ENCODE results near the gene OSM. TPM values are rescaled to one million over a fixed set of nuclear protein-coding genes. Genes with fewer than 3 reads are reported as not detected.

OSM gene
- total RNA-seq, 1 donor from 2014 or later: not detected

DNA sequence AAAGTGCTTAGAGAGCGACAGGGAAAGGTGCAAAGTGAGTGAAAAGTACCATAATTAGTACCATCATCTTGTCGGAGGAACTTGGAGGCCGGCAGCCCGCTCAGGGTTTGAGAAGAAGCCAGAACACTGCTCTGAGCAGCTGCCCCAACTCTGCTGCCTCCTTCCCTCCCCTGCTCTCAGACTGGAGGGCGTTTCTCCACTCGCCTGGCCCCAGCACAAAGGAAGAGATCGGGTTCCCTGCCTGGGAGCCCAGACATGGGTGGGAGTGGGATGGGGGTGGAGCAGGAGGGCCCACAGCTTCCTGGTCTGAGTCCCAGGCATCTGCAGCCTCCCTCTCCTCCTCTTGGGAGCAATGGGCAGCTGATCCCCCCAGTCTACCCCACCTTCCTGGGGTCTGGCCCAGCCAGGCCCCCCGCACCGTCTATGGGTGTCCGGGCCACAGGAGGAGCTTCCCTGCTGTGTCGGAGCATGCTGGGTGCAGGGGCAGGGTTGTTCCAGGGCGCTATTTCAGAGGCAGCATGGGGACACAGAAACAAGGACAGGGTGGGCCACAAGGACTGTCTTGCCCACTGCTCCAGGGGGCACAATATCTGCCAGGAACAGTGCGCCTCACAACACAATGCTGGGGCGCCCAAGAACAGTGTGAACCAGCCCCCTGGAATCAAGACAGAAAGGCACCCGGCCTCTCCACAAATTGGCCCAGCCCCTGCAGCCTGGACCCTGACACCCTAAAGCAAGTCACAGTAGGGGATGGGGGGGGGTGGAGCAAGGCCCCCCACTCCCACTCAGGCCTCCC is 24.9 kb downstream of the OSM start:
- DNase-seq (ENCODE audit: low read depth) (no peak), FAIRE-seq (no peak)
- no peaks in the 10 kb centered on the region for H3K27me3 ChIP-seq (ENCODE audit: control insufficient read depth, insufficient read depth, low read length)
- no peak overlapping the region for H3K4me3 ChIP-seq (ENCODE audit: low read depth, low read length)
- TF ChIP-seq, protein P1, sequence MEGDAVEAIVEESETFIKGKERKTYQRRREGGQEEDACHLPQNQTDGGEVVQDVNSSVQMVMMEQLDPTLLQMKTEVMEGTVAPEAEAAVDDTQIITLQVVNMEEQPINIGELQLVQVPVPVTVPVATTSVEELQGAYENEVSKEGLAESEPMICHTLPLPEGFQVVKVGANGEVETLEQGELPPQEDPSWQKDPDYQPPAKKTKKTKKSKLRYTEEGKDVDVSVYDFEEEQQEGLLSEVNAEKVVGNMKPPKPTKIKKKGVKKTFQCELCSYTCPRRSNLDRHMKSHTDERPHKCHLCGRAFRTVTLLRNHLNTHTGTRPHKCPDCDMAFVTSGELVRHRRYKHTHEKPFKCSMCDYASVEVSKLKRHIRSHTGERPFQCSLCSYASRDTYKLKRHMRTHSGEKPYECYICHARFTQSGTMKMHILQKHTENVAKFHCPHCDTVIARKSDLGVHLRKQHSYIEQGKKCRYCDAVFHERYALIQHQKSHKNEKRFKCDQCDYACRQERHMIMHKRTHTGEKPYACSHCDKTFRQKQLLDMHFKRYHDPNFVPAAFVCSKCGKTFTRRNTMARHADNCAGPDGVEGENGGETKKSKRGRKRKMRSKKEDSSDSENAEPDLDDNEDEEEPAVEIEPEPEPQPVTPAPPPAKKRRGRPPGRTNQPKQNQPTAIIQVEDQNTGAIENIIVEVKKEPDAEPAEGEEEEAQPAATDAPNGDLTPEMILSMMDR (IDR thresholded peaks at IDR 0.05; ENCODE audit: insufficient read depth, low read length, severe bottlenecking): no peak
- no peaks in the 10 kb centered on the region for H3K36me3 ChIP-seq (ENCODE audit: control insufficient read depth, insufficient read depth, low read length)

DNA sequence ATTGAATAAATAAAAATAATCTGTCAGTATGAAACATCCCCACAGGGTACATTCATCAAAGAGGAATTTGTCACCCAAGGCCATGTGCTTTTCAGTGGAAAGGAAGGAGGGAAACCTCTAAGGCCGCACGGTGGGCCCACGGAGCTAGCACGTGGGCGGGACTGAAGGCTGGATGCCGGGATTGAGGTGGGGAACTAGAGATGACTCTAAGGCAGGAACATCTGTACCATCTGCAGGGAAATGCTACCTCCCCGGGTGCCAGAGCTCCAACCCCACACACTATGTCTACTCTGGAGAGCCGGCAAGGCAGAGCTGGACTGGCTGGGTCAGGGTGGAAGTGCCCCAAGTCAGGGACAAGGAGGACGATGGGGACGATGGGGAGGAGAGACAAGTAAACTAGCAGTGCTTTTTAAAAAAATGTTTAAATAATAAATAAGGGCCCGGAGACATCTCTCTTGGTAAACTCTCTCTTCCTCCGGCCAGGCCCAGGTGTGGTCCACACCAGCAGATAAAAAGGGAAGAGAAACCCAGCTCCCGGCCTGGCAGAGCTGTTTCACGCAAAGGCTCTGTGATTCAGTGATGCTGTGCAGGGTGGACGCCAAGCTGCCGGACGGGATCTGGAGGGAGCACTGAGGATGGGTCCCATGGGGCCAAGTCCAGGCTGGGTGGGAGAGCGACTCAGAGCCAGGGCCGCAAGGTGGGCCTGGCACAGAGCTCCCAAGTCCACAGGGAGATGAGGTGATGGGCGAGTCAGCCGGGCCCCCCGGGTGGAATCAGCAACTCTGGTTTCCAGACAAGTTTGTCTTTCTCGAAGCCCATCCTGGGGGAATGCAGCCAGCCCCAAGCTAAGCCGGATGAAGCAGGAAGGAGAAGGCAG is 25.9 kb downstream of the OSM start:
- Histone ChIP-seq H3K4me3 (ENCODE audit: low read depth, low read length) (no peak overlapping the region), H3K27me3 (ENCODE audit: control insufficient read depth, insufficient read depth, low read length) (no peaks in the 10 kb centered on the region), H3K36me3 (ENCODE audit: control insufficient read depth, insufficient read depth, low read length) (no peaks in the 10 kb centered on the region)
- DNase-seq (ENCODE audit: low read depth) (no peak), FAIRE-seq (no peak)
- TF ChIP-seq, protein P1 (IDR thresholded peaks at IDR 0.05; ENCODE audit: insufficient read depth, low read length, severe bottlenecking): no peak

DNA sequence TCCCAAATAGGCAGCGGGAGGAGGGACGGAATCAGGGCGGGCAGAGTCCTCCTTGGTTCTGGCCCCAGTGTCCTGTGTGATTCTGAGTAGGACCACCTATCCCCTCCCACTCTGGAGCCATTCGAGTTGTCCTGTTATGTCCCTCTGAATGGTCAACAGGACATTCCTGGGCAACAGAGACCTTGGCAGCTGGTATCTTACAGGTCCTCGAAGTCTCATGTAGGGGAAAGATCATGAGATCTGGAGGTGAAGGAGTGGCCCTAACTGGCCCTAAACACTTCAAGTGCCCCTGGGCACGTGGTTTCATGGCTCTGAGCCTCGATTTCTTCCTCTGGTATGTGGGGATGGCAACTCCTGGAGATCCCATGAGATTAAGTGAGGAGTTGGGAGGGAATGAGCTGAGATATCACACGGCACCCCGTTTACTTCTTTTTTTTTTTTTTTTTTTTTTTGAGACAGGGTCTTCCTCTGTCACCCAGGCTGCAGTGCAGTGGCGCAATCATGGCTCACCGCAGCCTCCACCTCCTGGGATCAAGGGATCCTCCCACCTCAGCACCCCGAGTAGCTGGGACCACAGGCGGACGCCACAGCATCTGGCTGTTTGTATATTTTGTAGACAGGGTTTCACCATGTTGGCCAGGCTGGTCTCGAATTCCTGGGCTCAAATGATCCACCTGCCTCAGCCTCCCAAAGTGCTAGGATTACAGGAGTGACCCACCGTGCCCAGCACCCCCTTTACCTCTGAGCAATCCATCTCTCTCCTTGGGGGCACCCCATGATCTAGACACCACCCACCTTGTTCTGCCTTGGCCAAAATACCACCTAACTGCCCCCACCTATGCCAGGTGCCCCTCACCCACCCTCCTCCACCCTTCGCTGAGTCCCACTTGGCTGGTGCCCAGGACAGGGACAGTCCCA is 26.9 kb downstream of the OSM start:
- Histone ChIP-seq H3K36me3 (ENCODE audit: control insufficient read depth, insufficient read depth, low read length) (no peaks in the 10 kb centered on the region), H3K4me3 (ENCODE audit: low read depth, low read length) (no peak overlapping the region), H3K27me3 (ENCODE audit: control insufficient read depth, insufficient read depth, low read length) (no peaks in the 10 kb centered on the region)
- FAIRE-seq (no peak), DNase-seq (ENCODE audit: low read depth) (no peak)
- TF ChIP-seq, protein P1 (IDR thresholded peaks at IDR 0.05; ENCODE audit: insufficient read depth, low read length, severe bottlenecking): no peak

DNA sequence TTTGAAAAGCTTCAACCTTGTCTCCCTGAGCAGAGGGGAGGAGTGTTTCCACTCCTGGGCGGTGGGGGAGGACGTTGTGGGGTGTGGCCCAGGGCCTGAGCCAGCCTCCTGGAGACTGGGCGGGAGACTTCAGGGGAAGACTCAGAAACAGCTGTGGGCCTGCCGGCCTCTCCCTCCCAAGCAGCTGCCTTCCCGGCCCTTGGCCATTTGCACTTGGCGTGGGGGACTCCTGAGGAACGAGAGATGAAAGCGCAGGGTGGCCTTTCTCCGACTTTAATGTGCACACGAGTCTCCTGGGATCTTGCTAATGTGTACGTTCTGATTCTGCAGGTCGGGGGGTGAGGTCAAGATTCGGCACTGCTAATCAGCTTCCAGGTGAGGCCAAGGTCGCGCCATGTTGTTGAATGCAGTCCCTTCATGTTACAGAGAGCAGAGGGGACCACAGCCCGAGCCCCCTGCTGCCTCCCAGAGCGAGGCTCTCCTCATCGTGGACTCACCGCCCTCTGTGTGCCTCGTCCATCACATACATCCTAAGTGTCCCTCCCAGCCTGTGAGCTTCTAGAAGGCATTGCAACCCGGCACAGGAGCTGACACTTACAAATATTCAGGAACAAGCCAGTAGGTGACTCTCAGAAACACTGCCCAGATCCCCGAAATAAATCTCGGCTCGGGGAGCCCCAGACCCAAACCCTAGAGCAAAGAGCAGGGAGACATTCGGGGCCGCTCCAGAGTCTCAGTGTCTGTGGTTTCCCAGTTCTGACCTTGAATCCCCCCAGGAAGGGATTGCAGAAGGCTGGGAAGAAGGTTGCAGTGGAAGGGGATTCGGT is 27.8 kb downstream of the OSM start:
- FAIRE-seq (no peak), DNase-seq (ENCODE audit: low read depth) (no peak)
- TF ChIP-seq, protein P1 (IDR thresholded peaks at IDR 0.05; ENCODE audit: insufficient read depth, low read length, severe bottlenecking): no peak
- no peak overlapping the region for H3K4me3 ChIP-seq (ENCODE audit: low read depth, low read length)
- H3K27me3 ChIP-seq (ENCODE audit: control insufficient read depth, insufficient read depth, low read length): no peaks in the 10 kb centered on the region
- H3K36me3 ChIP-seq (ENCODE audit: control insufficient read depth, insufficient read depth, low read length): no peaks in the 10 kb centered on the region

DNA sequence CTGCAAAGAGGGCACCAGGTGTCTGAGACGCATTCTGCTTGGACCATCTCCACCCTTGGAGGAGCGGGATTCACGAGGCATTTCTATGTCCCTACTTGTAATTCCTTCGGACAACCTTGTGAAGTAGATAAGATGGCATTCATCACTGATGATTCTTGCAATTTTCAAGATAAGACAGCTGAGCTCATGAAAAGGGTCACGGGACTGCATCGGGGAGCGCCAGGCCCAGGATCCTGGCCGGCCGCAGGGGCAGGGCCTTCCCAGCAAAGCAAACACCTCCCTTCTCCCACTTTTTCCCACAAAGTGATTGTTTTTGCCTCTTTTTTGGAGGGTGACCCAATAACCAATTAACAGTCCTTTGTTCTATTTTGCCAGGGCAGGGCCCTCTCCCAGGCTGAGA is 28.5 kb downstream of the OSM start:
- FAIRE-seq: no peak
- no peak for DNase-seq (ENCODE audit: low read depth)
- no peaks in the 10 kb centered on the region for H3K27me3 ChIP-seq (ENCODE audit: control insufficient read depth, insufficient read depth, low read length)
- no peak overlapping the region for H3K4me3 ChIP-seq (ENCODE audit: low read depth, low read length)
- no peaks in the 10 kb centered on the region for H3K36me3 ChIP-seq (ENCODE audit: control insufficient read depth, insufficient read depth, low read length)
- TF ChIP-seq, protein P1 (IDR thresholded peaks at IDR 0.05; ENCODE audit: insufficient read depth, low read length, severe bottlenecking): no peak

Measured in bronchial epithelial cell (primary cell).